NCI-H524 treated with DMSO at 0.1 percent for 48 hours (cell line): ENCODE data around the gene KNOP1.

Source experiments
- DNase-seq: peaks from one replicate; lab custom pipeline; 2025; lab: John Stamatoyannopoulos, UW

KNOP1 gene

GRCh38 chr16:19707569-19708295, 10.3 kb downstream of the KNOP1 start:
- DNase-seq, result no peak

GRCh38 chr16:19706846-19707245, 11.2 kb downstream of the KNOP1 start:
- DNase-seq, result no peak

- no peak for DNase-seq
These were observed 12.2 kb downstream of the KNOP1 start for GRCh38 chr16:19705843-19706242.

- no peak for DNase-seq
These were observed 12.9 kb downstream of the KNOP1 start for GRCh38 chr16:19705146-19705501.

- no peak for DNase-seq
These were observed 13.5 kb downstream of the KNOP1 start for GRCh38 chr16:19704321-19705145.

GRCh38 chr16:19703172-19703889, 14.7 kb downstream of the KNOP1 start:
- no peak for DNase-seq

- DNase-seq, result no peak
These were observed 16.9 kb downstream of the KNOP1 start for GRCh38 chr16:19701091-19701490.

- DNase-seq, result no peak
These were observed 17.7 kb downstream of the KNOP1 start for GRCh38 chr16:19700319-19700781.

GRCh38 chr16:19699472-19699871, 18.6 kb downstream of the KNOP1 start:
- no peak for DNase-seq

- no peak for DNase-seq
These were observed 19.3 kb downstream of the KNOP1 start for GRCh38 chr16:19698480-19699465.

- no peak for DNase-seq
These were observed 20.2 kb downstream of the KNOP1 start for GRCh38 chr16:19697756-19698318.

- DNase-seq, result no peak
These were observed 21.1 kb downstream of the KNOP1 start for GRCh38 chr16:19696961-19697360.

- DNase-seq, result no peak
These were observed 21.7 kb downstream of the KNOP1 start for GRCh38 chr16:19696328-19696727.

GRCh38 chr16:19694989-19695388, 23.0 kb downstream of the KNOP1 start:
- DNase-seq, result no peak

- no peak for DNase-seq
These were observed 26.8 kb downstream of the KNOP1 start for GRCh38 chr16:19691161-19691711.

- no peak for DNase-seq
These were observed 27.8 kb downstream of the KNOP1 start for GRCh38 chr16:19690196-19690595.

- DNase-seq, result no peak
These were observed 28.7 kb downstream of the KNOP1 start for GRCh38 chr16:19689342-19689741.

GRCh38 chr16:19688396-19689024, 29.5 kb downstream of the KNOP1 start:
- DNase-seq, result no peak

GRCh38 chr16:19687279-19687678, 30.7 kb downstream of the KNOP1 start:
- no peak for DNase-seq

- DNase-seq, result no peak
These were observed 32.9 kb downstream of the KNOP1 start for GRCh38 chr16:19685176-19685575.
